DND-41 (cell line): ENCODE data around the gene ZNF823.
"Not testable (repeated sequence)": the region's sequence is repeated elsewhere in the genome, so short reads cannot be mapped to it uniquely, and the experiment has no call there.

Source experiments
- ATAC-seq: fragments of 200-7000 bp; cut with Tn5 transposase; 3 replicates; pipeline ENCODE4 v1.9.1; 2021; ENCODE audit warnings: low read depth; ENCODE audit not compliant: insufficient read depth
- DNase-seq: peaks from one replicate; pipeline ENCODE4 v3.0.0-alpha.2; 2020
- H2AFZ ChIP-seq: 2 replicates; pipeline ENCODE4 v1.6.0; 2012; ENCODE audit warnings: low read depth, low read length
- H3K27ac ChIP-seq: 2 replicates; pipeline ENCODE4 v1.5.1; 2012; ENCODE audit warnings: low read length, inconsistent platforms
- H3K27me3 ChIP-seq: fragments of 200-600 bp; sonication (generic); 2 replicates; pipeline ENCODE4 v1.6.0; 2012; ENCODE audit warnings: low read length, mild to moderate bottlenecking, inconsistent platforms; ENCODE audit not compliant: insufficient read depth, poor library complexity
- H3K36me3 ChIP-seq: 2 replicates; pipeline ENCODE4 v1.5.1; 2012; ENCODE audit warnings: low read length, inconsistent platforms; ENCODE audit not compliant: insufficient read depth
- H3K4me1 ChIP-seq: 2 replicates; pipeline ENCODE4 v1.5.1; 2012; ENCODE audit warnings: mild to moderate bottlenecking, low read length; ENCODE audit not compliant: insufficient read depth
- H3K4me2 ChIP-seq: 2 replicates; pipeline ENCODE4 v1.6.0; 2012; ENCODE audit warnings: mild to moderate bottlenecking, moderate library complexity, low read length, inconsistent platforms; ENCODE audit not compliant: insufficient read depth
- H3K4me3 ChIP-seq, 2 experiments: fragments of 200-600 bp in 1 of 2; shearing (Covaris generic) in 1 of 2; 2 replicates each; pipeline ENCODE4 v1.5.1; 2012 to 2016; ENCODE audit warnings: inconsistent platforms in 2 of 2, low read length in 2 of 2, mild to moderate bottlenecking in 2 of 2, low read depth in 1 of 2, moderate library complexity in 1 of 2
- H3K79me2 ChIP-seq: 2 replicates; pipeline ENCODE4 v1.6.0; 2012; ENCODE audit warnings: low read length, inconsistent platforms; ENCODE audit not compliant: insufficient read depth
- H3K9ac ChIP-seq: 2 replicates; pipeline ENCODE4 v1.6.0; 2012; ENCODE audit warnings: low read depth, mild to moderate bottlenecking, inconsistent platforms, low read length, moderate library complexity
- H3K9me3 ChIP-seq: 2 replicates; pipeline ENCODE4 v1.5.1; 2012; ENCODE audit warnings: low read length, moderate library complexity, mild to moderate bottlenecking, inconsistent platforms; ENCODE audit not compliant: insufficient read depth, severe bottlenecking
- H4K20me1 ChIP-seq: 2 replicates; pipeline ENCODE4 v1.6.0; 2012; ENCODE audit warnings: low read length; ENCODE audit not compliant: insufficient read depth
- EZH2 ChIP-seq: IDR thresholded peaks from 3 replicates; pipeline ENCODE4 v1.6.1; 2012; ENCODE audit warnings: borderline replicate concordance, low read depth, mild to moderate bottlenecking, moderate library complexity, low read length, inconsistent platforms; ENCODE audit not compliant: severe bottlenecking
- TF ChIP-seq, protein P1 (sequence below): IDR thresholded peaks from 2 replicates; pipeline ENCODE4 v1.5.1; 2012; ENCODE audit warnings: borderline replicate concordance, low read length, moderate library complexity, mild to moderate bottlenecking; ENCODE audit not compliant: poor library complexity, severe bottlenecking; ENCODE audit errors: extremely low read depth

ZNF823 gene

DNA sequence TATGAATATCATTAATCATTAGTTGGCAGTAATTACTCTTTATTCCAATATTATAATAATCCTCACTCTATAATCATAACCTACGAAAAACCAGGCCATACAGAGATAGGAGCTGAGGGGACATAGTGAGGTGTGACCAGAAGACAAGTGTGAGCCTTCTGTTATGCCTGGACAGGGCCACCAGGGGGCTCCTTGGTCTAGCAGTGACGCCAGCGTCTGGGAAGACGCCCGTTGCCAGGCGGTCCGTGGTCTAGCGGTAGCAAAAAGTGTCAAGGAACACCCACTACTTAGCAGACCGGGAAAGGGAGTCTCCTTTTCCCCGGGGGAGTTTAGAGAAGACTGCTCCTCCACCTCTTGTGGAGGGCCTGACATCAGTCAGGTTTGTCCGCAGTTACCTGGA is 32.8 kb upstream of the ZNF823 start:
- not testable (repeated sequence) for H3K27me3 ChIP-seq, DNase-seq, H3K4me3 ChIP-seq, H2AFZ ChIP-seq, H3K27ac ChIP-seq, H4K20me1 ChIP-seq, H3K36me3 ChIP-seq, H3K9me3 ChIP-seq, ATAC-seq, H3K9ac ChIP-seq, H3K4me2 ChIP-seq
- peaks cover 21% of the 10 kb centered on the region for H3K4me1 ChIP-seq
- peaks cover 12% of the 10 kb centered on the region for H3K79me2 ChIP-seq
- TF ChIP-seq, protein P1, sequence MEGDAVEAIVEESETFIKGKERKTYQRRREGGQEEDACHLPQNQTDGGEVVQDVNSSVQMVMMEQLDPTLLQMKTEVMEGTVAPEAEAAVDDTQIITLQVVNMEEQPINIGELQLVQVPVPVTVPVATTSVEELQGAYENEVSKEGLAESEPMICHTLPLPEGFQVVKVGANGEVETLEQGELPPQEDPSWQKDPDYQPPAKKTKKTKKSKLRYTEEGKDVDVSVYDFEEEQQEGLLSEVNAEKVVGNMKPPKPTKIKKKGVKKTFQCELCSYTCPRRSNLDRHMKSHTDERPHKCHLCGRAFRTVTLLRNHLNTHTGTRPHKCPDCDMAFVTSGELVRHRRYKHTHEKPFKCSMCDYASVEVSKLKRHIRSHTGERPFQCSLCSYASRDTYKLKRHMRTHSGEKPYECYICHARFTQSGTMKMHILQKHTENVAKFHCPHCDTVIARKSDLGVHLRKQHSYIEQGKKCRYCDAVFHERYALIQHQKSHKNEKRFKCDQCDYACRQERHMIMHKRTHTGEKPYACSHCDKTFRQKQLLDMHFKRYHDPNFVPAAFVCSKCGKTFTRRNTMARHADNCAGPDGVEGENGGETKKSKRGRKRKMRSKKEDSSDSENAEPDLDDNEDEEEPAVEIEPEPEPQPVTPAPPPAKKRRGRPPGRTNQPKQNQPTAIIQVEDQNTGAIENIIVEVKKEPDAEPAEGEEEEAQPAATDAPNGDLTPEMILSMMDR = peak; percentile 44

DNA sequence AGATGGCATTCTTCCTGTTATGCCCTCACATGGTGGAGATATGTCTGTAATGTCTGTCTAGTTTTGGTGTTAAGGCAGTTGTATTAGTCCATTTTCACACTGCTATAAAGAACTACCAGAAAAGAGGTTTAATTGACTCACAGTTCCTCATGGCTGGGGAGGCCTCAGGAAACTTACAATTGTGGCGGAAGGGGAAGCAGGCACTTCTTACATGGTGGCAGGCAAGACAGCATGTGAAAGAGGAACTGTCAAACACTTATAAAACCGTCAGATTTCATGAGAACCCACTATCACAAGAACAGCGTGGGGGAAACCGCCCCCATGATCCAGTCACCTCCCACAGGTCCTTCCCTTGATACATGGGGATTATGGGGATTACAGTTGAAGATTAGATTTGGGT is 31.2 kb upstream of the ZNF823 start:
- peaks cover 12% of the 10 kb centered on the region for H3K79me2 ChIP-seq

DNA sequence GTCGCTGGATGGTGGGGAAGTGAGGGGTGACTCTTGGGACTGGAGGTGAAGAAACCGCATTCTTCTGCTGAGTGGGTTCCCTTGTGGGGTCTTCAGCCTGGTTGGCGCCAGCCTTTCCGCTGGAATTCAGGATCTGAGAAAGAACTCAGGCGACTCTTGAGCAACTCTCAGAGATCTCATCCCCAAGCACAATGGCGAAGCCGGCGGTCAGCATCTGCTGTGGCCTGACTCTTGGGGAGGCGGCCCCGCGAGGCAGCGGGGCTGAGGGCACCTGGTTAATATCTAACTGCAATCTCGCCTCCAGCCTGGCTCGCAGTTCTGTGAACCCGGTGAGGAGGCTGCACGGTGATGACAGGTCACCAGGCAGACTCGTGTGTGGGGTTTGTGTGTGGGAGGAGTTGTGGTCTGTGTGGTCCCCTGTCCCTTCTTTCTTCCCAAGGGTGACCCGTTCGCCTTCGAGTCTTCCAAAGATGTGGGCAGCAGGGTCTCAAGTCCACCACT is 28.9 kb upstream of the ZNF823 start:
- peaks cover 25% of the 10 kb centered on the region for H3K4me1 ChIP-seq
- no peak for TF ChIP-seq EZH2
- TF ChIP-seq, protein P1 = no peak
- peak overlapping the region; percentile 70 for H3K4me2 ChIP-seq
- H3K27me3 ChIP-seq = no peaks in the 10 kb centered on the region
- H3K36me3 ChIP-seq = no peaks in the 10 kb centered on the region; the same call in 1 of the 2 replicates
- H3K27ac ChIP-seq = peak overlapping the region; percentile 81
- peak; percentile 34 for DNase-seq
- peaks cover 12% of the 10 kb centered on the region for H3K79me2 ChIP-seq
- peak overlapping the region; percentile 84 for H2AFZ ChIP-seq
- H3K9ac ChIP-seq = peak overlapping the region; percentile 57
- H4K20me1 ChIP-seq = no peaks in the 10 kb centered on the region
- no peaks in the 10 kb centered on the region for H3K9me3 ChIP-seq
- ATAC-seq = no peak; the same call in 2 of the 3 replicates
- H3K4me3 ChIP-seq = peak overlapping the region; percentile 49 to 79; a peak in 3 of 4 replicates

More for the DNA sequence above, 31.2 kb upstream of the ZNF823 start:
- Histone ChIP-seq H3K36me3 (no peaks in the 10 kb centered on the region; the same call in 1 of the 2 replicates), H3K4me2 (no peak overlapping the region), H2AFZ (no peak overlapping the region), H3K4me3 (no peak overlapping the region), H3K27ac (no peak overlapping the region), H4K20me1 (no peaks in the 10 kb centered on the region), H3K4me1 (peaks cover 25% of the 10 kb centered on the region), H3K9ac (no peak overlapping the region), H3K9me3 (no peaks in the 10 kb centered on the region), H3K27me3 (no peaks in the 10 kb centered on the region)
- ATAC-seq = no peak
- no peak for DNase-seq
- no peak for TF ChIP-seq EZH2
- TF ChIP-seq, protein P1 = no peak
